ENCODE measurements around the gene RPRML. TPM values are rescaled to one million over a fixed set of nuclear protein-coding genes. Genes with fewer than 3 reads are reported as not detected.
A peak's percentile ranks its signal among the peaks of the same experiment; 100 is the strongest.
"Not testable (repeated sequence)": the region's sequence is repeated elsewhere in the genome, so short reads cannot be mapped to it uniquely, and the experiment has no call there.

Gene RPRML
- total RNA-seq, 1 experiment from 2014 or later = not detected

- DNase-seq (ENCODE audit: low read depth) = peak; percentile 25
These were observed 2.3 kb downstream of the RPRML start for GRCh38 chr17:46976626-46977270.

DNA sequence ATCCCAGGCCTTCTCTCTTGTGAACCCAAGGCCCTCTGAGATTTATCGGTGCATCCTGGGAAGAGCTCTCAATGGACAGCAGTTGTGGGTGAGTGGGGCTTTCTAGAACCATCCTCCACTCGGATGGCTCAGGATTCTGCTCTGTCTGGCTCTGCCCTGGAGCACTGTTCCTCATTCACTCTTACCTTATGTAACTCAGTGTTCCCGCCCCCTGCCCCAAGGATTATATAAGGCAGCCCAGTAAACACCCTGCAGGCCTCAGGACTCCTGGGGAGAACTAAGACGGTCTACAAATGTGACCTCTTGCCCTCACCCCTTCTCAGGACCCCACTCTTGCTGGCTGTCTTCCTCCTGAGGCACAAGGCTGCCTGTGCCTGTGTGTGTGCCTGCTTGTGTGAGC, 3.8 kb downstream of the RPRML start:
- no peak for DNase-seq (ENCODE audit: low read depth)

- no peak for DNase-seq (ENCODE audit: low read depth)
These were observed 5.0 kb downstream of the RPRML start for GRCh38 chr17:46974086-46974485.

GRCh38 chr17:46972346-46972745, 6.7 kb downstream of the RPRML start:
- DNase-seq (ENCODE audit: low read depth) = no peak

DNA sequence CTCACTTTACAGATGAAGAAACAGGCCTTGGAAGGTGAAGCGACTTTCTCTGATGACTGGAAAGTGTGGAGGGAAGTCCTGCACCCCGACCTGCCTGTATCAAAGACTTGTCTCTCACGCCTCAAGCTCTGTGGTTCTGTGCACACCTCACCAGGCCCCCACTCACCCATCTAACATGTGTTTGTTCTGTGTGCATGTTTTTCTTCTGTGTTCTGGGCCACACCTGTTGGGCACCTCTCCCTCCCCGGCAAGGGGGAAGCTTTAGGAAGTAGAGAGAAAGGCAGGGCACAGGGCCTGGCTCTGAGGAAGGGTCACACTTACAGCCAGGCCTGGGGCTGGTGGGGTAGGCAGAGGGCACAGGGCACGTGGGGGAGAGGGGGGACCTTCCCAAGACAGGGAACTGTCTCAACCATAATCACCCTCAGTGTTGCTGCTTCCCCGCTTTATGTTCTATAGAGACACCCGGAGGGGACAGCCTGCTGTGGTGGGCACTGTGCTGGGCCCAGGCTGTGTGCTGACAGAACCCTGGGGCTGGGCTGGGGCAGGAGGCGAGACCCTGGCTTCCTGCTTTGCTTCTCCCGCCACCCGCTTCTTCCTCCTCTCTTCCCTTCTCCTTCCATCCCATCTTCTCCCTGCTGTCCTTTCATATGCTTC, 7.3 kb downstream of the RPRML start:
- DNase-seq (ENCODE audit: low read depth) = no peak

DNA sequence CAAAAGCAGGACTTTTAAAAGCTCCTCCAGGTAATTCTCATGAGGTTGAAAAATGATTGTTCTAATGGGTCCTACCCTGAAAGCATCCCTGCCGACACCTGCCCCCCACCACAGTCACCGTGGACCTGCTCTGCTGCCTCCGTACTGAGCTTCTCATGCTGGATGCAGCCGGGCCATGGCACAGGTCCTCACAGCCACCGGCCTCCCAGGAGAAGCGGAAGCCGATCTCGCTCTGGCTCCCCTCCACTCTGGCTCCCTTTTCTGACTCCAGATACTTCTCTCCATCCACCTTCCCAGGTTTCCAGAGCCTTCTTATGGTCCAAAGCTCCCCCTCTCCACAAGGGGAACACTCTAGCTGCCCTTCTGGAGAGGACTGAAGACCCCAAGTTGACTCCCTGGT, 10.2 kb downstream of the RPRML start:
- DNase-seq (ENCODE audit: low read depth) = no peak

DNA sequence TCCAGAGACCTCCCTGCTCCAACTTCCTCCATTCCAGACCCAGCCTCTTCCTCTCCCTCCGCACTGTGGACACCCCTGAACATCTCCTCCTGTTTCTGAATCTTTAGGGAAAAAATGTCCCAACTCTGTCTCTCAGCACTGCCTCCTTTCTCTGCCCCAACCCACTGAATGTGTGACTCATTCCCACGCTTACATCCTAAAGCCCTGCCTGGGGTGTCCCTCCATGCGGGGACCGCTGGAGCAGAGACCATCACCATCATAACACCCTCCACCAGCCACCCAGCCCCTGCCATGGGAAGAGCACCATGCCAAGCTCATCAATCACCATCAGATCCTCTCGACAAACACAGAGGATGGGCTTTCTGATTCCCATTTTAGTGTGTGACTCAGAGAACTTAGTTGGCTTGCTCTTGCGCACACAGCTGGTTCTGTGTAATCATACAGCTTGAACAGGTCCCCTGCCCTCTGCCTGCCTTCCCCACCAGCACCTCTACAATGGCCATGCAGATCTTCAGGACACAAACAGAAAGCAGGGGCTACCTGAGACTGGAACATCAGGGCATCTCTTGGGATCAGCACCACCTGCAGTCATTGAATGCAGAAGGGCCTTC, 10.7 kb downstream of the RPRML start:
- DNase-seq (ENCODE audit: low read depth) = no peak

GRCh38 chr17:46964315-46965265, 14.5 kb downstream of the RPRML start:
- no peak for DNase-seq (ENCODE audit: low read depth)

DNA sequence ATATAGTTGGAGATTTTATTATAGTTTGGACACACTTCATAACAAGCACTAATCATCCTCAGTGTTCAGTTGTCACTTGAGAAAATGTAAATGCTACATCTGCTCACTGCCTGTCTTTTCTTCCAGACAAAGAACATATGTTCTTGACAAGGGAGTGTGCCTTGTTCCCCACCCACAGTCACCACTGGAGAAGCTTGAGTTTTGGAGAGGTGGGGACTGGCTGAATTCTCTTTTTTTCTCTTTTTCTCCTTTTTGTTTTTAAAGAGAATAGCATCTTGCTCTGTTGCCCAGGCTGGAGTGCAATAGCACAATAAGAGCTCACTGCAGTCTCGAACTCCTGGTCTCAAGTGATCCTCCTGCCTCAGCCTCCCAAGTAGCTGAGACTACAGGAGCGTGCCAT, 15.5 kb downstream of the RPRML start:
- no peak for DNase-seq (ENCODE audit: low read depth)

- DNase-seq (ENCODE audit: low read depth) = peak; percentile 38
These were observed 16.7 kb downstream of the RPRML start for GRCh38 chr17:46962374-46962790.

DNA sequence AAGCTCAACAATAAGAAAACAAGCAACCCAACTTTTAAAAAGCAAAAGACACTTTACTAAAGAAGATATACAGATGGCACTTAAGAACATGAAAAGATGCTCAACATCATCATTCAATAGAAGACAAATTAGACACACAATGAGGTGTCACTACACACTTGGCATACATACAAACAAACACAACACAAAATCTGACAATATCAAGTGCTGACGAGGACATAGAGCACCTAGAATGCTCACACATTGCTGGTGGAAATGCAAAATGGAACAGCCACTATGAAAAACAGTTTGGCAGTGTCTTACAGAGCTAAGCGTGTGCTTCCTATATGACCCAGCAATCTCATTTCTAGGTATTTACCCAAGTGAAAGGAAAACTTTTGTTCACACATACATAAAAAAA, 18.9 kb downstream of the RPRML start:
- DNase-seq (ENCODE audit: low read depth) = no peak

DNA sequence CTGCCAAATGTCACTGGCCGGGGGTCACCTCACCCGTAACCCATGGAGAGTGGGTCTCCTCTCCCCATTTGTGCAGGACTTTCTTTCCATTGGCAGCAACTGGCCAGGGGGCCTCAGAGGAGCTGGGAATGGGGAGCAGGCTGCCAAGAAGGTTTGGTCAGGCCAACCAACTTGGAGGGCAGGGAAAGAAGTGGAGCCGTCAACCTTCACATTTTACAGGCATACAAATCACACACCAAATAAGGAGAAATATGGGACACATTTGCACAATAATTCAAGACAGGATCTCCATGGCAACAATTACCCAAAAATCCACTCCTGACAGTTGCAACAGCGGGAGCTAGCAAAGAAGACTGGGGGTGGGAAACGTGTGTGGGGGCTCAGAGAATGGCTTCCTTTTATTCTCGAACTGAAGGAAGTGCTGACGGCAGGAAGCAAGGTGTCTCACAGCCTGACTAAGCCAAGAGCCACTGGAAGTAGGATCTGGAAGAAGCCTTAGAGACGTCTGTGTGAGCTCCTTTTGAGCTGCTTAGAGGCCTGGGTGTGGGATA, 20.9 kb downstream of the RPRML start:
- no peak for DNase-seq (ENCODE audit: low read depth)

DNA sequence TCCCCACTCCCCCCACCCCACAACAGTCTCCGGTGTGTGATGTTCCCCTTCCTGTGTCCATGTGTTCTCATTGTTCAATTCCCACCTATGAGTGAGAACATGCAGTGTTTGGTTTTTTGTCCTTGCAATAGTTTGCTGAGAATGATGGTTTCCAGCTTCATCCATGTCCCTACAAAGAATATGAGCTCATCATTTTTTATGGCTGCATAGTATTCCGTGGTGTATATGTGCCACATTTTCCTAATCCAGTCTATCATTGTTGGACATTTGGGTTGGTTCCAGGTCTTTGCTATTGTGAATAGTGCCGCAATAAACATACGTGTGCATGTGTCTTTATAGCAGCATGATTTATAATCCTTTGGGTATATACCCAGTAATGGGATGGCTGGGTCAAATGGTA, 25.9 kb downstream of the RPRML start:
- not testable (repeated sequence) for DNase-seq (ENCODE audit: low read depth)

GRCh38 chr17:46952115-46952514, 26.9 kb downstream of the RPRML start:
- no peak for DNase-seq (ENCODE audit: low read depth)

GRCh38 chr17:46951706-46952105, 27.3 kb downstream of the RPRML start:
- DNase-seq (ENCODE audit: low read depth) = no peak

DNA sequence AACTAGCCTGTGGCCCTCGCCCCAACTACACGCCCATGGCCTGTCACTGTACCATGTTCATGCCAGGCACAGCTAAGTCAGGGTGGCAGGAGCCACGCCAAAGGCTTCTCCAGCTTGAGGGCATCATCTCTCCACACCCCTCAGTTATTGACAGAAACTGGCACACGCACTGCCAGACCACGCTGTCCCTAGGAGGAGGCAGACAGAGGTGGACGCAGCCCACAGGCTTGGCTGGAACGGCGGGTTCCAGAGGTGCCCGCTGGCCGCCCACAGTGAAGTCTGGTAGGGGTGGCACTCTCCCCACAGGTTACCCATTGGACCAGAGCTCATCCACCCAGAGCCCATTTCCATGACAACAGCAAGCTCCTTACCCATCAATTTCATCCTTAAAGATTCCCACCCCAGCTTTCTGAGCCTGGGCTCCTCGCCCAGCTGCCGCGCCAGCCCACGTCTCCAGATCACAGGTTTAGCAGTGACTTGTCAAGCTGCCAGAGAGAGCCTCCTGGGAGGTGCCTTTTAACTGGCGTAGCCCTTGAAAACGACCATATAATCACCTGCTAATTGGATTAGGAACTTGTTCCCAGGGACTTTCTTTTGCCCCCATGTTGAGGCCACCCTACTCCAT, 27.9 kb downstream of the RPRML start:
- DNase-seq (ENCODE audit: low read depth) = no peak

DNA sequence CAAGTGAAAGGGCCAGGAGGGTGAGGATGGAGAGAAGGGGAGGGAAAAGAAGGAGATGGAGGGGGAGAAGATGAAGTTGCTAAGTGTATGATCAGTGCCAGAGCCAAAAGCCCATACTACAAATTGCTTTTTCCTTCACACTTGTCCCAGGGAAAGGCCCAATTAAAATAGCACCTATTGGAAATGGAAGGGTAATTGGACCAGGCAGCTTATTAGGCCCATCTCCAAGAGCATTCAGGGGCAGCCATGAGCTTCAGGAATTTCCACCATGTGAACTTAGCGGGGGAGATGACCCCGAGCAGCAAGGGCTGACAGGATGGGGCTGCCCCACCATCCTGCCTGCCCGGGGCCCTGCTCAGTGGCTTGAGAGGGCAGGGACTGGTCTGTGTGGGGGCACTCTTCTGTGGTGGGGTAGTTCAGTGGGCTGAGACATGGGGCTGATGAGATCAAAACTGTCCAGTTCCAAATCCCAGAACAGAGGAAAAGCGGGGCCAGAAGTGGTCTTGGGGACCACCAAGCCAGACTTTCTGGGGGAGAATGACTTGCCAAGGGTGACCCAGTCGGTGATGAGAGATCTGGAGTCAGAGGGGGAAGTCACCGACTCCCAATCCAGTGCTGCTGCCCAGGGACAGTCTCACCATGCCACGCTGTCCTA, 28.6 kb downstream of the RPRML start:
- DNase-seq (ENCODE audit: low read depth) = no peak

GRCh38 chr17:46949291-46950174, 29.5 kb downstream of the RPRML start:
- peak; percentile 35 for DNase-seq (ENCODE audit: low read depth)

DNA sequence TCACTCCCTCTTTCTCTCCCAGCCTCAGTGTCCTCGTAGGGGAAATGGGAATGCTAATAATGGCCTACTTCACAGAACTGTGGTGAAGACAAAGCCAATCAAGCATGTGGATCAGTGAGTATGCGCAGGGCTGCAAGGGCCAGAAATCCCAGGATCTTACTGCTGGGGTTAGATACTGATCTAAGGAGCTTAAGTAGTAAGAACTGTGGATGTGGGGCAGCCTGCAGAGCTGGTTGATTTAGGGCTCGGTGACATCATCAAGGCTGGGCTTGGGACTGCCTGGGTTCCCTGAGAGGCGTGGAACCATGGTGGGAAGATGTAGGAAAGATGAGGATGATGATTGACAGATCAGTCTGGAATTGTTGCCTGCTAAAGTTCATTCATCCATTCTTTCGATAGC, 30.5 kb downstream of the RPRML start:
- DNase-seq (ENCODE audit: low read depth) = no peak

- DNase-seq (ENCODE audit: low read depth) = no peak
These were observed 31.8 kb downstream of the RPRML start for GRCh38 chr17:46947216-46947615.
